Hepatic stellate cell (primary cell): ENCODE data around the gene NFIX.
A peak's percentile ranks its signal among the peaks of the same experiment; 100 is the strongest.

Experiments
- DNase-seq: peaks from one replicate; pipeline ENCODE4 v3.0.0; 2011; ENCODE audit warnings: low spot score

Gene NFIX

DNA sequence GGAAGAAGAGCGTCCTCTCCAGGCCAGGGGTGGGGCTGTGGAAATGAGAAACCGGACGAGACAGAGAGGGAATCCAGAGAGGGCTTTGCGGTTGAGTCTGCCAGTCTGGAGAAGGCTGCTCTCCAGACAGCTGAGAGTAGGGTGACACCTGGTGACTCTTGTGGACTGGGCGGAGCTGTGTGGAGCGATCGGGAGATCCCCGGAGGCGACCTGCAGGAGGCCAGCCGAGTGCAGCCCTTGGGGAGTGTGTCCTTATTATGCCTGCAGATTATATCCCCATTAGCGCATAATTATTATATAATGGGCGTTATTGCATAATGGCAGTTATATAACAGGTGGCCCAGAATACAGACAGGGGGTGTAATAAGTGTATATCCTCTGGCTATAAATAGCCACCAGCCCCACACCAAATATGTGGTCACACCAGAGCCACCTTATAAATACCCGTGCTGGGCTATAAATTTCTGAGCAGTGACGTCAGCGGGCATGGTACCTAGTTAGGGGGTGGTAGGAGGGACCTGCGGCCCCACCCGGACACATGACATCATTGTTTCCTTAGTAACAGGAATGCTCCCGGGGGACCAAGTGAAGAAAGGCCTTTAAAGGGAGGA lies 41.2 kb downstream of the NFIX start:
- peak; percentile 79 for DNase-seq

DNA sequence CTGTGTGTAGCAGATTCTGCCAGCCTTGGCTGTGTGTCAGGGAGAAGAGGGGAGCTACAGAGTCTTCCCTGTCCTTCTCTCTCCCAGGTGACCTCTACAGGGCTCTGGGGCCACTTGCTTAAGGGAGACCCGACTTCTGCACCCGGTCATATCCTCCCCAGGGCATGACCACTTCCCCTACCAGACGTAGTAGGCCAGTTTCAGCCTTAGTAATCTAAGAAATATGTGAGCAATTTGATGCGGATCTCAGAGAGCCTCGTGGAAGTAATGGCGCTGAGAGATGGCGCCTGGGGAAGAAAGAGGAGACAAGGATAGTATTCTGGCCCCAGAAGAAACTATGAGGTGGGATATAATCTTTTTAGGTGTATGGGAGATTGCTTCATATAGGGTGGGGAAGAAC lies 41.9 kb downstream of the NFIX start:
- DNase-seq, result peak; percentile 89

DNA sequence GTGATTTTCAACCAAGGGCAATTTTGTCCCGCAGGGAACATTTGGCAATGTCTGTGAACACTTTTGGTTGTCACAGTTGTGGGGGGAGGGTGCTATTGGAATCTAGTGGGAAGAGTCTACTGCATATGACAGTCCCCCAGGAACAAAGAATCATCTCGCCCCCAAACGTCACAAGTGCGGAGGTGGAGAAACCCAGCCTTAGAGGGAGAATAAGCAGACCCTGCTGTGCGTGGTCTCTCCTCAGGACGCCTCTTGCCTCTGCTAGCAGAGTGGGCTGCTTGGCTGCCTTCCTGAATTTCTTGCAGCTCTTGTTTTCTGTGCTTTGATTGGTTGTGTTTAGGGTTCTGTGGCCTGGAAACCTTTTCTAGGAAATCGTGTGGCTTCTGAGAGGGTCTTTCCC lies 42.5 kb downstream of the NFIX start:
- DNase-seq, result no peak

DNA sequence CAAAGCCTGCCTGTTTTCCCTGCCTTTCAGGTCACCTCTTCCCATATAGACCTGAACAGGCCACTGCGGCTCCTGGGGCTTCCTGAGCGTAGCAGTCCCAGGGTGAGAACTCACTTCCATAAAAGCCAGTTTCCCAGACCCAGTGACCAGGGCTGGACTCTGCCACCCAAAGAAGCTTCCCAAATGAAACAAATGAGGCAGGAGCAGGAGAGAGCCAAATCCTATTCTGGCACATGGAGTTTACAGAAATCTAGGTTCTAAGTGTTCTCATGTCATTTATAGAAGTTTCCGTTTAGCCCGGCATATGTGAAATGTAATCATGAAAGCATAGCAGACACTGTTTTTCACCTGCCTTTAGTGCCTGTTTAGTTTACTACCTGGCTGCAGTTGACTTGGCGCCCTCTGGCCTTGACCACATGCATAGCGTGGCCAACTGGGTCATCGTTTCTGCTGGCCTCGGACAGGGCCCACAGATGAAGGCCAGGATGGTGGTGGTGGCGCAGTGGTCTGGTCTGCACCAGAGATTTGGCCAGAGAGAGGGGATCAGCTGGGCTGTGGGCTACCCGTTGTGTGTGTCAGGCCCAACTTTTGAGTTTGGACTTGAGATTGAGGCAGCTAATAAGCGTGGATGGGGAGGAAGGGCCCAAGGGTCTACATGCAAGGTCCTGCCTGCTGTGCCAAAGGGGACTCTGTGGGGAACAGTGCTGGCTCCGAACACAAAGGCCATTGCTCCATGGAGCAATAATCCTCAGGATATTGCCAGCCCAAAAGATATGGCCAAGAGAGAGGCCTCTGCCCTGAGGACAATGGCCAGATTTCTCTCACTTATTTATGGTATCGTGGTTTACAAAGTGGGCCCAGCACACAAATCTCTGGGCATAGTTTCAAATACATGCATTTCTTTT lies 43.3 kb downstream of the NFIX start:
- DNase-seq, result no peak

DNA sequence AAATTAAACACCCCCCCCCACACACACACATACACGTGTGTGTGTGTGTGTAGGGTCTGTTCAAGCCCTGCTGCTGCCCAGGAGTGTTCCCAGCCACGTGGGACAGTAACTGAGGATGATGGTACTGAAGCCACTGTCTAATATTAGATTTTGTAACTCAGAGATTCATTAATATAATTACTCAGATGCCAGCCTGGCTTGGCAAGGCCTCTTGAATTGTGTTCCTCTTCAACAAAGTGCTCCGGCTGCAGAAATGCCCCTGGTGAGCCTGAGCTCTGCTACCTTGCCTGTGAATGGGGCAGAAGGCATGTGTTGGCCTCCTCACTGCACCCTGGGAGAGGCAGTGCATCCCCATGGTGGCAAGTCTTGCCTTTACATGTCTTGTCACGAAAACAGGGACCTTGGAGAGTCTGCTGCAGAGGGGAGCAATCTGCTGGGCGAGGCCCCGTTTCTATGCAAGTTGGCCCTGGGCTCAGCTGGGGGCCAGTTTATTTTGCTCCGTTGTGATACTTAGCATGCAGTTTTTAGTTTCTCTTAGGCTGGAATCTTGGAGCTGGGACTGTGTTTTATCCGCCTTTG lies 44.0 kb downstream of the NFIX start:
- DNase-seq, result no peak

DNA sequence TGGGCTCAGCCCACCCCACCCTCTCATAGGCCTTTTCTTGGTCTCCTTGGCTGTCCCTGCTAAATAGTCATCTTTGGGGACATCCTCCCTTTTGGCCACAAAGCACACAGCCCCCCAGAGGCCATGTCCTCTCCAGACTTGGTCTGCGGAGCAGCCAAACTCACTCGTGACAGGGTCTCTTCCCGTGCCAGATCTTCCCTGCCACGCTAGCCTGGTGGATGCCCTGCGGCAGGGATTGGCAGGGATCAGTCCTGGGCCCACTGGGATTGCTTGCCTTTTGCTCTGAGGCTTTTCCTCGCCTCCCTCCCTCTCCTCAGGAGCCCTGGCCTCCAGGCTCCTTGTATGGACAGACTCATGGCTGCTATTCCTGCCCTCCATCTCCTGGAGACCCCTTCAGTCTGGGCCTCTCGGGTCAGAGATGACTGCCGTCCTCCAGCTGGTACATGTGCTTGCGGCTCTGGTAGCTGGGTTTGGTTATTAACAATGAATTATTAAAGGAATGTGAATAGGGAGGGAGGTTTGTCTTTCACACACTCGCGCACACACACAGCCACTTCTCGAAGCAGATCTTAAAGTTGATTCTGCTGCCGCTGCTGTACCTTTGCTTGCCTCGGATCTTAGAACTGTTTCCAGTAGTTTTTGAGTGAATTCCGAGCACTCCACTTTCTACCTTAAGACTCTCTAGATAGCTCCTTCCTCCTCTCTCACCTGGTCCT lies 45.1 kb downstream of the NFIX start:
- DNase-seq, result no peak

DNA sequence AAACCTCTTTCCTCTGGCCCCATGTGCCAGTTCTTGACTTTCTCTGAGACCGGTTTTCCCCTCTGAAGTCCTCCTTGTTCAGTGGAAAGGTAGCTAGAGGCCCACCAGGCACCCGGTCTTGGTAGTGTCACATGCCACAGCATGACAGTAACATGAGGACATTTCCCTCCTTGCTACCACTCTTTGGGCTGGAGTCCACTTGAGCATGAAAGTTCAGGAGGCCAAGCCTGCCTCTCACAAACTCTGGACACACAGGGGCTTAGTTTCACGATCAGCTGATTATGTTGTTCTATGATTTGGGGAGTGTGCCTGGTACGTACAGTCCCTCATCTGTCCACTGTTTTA lies 45.6 kb downstream of the NFIX start:
- no peak for DNase-seq

DNA sequence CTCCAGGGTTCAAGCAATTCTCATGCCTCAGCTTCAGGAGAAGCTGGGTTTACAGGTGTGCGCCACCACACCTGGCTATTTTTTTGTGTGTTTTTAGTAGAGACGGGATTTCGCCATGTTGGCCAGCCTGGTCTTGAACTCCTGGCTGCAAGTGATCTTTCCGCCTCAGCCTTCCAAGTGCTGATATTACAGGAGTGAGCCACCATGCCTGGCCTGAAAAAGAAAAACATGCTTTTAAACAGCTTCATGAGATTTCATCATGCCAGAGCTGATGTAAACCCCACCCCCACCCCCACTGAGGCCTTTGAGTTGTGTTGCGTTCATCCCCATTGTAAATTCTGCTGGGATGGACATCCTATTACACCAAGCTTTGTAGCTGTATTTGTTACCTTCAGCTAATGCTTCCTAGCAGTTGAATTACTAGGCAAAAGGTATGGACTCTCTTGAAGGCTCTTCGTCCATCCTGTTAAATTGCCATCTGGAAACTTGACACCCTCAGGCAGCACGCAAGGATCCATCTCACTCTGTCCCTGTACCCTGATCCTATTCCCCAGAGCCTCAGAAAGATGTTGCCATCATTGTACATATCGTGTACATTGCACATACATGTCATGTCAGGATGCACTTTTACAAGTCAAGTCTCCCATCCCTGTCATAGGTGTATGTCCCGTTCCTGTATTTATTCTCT lies 47.3 kb downstream of the NFIX start:
- DNase-seq, result no peak

DNA sequence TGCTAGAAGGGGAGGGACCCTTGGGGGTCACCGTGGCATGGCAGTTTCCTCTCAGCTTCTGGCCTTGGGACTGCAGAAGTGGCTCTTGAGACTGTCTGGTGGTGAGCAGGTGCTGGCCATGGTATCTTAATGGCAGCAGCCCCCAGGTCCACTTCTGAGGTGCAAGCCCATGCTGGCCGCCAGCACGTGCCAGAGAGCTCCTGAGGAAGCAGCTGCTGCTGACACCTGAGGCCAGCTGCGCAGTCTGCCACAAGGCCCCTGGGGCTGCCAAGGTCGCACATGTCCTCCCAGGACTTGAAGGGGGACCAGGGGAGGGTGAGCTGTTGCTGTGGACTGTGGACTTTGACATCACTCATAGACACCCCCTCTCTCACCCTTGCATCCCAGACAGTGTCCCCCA lies 48.0 kb downstream of the NFIX start:
- no peak for DNase-seq

DNA sequence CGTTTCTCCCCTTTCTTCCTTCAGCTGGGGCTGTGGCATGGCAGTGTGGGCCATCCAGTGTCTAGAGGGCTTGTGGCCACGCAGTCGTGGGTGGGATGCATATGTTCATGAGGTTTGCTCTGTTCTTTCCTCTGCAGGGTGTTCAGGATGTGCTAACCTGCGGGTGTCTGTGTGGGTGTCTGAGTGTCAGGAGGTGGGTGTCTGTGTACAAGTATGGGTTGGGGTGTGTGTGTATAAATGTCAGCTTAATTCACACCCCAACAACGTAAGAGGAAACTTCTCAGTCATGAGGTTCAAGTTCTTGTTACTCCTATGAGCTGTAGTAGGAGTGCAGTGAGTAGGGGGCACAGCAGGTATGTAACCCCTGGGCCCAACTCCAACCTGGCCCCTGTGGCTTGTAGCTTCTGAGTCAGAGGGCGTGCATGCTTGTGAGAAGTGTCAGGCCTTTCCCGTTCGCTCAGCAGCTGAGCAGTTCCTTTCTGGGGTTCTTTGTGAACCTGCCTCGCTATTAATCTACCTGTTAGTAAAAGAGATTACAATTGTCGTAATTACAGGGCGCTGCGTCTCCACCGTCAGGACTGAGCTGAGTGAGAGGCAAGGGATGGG lies 49.1 kb downstream of the NFIX start:
- DNase-seq, result no peak

DNA sequence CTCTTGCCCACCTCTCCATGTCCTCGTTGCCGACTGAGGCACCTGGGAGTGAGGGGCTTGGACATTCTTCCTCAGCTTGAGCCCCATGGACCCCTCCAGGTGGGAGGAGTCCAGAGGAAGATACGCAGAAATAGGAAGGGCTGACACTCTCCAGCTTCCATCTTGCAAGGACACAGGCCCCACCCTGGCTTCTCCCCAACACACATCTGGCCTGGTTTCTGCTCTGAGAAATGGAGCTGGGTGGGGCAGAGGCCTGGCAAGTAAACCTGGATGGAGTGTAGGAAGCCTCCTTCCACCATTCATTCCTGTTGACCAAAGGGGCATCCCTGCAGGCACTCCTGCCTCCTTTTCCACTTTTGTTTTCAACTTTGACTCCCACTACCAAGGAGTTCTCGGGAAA lies 50.5 kb downstream of the NFIX start:
- no peak for DNase-seq

DNA sequence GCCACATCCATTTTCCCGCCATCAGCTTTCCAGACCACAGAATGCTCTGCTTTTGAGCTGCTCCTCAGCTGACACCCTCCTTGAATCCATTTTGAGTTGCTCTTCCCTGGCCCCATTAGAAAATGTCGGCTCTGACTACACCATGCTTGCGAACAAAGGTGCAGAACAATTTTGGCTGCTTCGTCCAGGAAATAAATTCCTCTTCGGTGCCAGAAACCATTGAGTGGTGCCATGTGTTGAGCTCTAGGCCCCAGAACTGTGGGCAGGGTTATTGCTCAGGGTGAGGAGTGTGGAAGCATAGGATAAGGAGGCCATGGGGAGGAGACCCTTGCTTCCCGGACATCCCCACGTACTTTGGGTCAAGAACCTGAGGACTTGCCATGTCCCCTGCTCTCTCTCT lies 52.1 kb downstream of the NFIX start:
- no peak for DNase-seq

DNA sequence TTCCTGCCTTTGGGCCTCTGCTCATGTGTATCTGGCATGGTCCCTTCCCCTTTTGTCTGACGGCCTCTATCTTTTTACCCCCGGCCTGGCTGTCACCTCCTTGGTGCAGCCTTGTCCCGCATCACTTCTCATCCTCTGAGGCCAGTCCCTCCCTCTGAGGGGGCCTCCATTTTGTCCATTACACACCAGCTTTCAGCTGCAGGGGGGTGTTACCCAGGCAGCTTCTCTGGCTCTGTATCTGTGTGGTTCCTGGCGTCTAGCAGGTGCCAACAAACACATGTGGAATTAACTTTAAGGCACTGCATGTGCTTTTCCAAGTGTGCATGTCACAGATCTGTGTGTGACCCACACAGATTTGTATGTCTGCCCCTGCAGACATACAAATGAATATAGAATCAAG lies 55.0 kb downstream of the NFIX start:
- DNase-seq, result no peak

DNA sequence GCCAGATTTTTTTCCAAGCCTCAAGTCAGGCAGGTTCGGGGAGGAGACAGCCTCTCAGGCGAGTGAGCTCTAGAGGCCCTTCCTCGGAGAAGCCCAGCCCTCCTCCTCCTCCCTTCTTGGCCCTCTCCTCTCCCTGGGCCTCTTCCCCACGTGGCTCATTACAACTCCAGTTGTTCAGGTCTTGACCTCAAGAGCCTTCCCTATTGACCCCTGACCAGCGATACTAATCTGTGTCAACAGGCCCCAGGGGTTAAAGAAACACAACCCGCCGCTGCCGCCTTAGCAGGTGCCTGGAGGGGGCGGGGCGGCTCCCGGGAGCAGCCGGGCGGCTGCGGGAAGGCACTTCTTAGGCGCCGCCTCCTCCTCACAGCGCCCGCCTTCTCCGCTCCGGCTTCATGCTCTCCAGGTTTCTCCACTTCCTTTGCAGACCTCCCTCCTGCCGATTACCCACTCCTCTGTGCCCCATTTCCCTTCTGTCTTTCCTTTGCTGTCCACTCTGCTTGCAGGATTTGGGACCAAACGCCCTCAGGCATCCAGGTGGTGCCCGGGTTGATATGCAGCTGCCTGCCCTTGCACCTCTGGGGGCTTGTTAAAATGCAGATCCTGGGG lies 56.4 kb downstream of the NFIX start:
- no peak for DNase-seq

DNA sequence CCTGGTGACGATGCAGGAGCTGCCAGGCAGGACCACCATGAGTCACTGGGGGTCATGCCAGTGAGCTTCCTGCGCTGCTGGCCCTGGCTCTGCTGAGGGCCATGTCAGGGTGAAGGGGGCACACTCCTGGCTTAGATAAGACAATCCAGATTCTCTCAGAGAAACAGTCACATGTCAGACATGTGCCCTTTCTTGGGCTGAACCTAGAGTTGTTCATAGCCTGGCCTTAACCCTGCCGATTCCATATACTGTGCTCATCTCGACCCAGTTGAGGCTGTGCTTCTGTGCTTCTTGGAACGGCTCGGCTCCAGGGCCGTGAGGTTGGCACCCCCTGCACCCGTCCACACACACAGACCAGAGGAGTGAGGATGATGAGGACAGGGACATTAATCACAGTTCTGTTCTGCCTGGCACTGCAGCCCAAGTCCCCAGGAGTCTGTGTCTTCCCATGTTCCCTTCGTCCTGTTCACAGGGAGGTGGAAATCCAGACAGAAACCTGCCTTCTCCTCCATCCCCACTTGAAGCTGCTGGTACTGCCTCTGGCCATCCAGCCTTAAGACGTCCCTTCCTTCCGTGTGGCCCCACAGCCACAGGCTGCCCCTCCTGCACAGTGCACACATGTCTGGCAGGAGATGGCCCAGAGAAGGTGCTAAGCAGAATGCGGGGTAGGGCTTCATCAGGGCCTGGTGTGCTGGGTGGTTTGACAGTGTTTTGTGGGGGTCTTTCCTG lies 57.3 kb downstream of the NFIX start:
- DNase-seq, result no peak

DNA sequence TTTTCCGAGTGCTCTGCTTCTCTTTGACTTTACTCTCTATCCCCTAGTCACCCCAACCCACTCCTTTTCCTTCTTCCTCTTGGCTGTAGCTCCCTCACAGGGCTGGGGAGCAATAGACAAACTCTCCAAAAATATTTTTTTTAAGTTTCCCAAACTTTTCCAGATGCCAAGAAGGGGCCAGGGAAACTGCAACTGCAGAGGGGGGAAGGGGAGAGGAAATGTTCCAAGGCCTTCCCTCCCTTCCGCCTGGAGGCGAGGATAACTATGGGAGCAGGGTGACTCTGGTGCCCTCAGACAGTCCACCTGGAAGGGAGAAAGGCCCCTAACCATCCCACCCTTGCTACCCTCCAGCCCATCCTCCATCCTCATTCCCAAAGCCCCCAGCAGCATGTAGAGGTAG lies 58.0 kb downstream of the NFIX start:
- no peak for DNase-seq

DNA sequence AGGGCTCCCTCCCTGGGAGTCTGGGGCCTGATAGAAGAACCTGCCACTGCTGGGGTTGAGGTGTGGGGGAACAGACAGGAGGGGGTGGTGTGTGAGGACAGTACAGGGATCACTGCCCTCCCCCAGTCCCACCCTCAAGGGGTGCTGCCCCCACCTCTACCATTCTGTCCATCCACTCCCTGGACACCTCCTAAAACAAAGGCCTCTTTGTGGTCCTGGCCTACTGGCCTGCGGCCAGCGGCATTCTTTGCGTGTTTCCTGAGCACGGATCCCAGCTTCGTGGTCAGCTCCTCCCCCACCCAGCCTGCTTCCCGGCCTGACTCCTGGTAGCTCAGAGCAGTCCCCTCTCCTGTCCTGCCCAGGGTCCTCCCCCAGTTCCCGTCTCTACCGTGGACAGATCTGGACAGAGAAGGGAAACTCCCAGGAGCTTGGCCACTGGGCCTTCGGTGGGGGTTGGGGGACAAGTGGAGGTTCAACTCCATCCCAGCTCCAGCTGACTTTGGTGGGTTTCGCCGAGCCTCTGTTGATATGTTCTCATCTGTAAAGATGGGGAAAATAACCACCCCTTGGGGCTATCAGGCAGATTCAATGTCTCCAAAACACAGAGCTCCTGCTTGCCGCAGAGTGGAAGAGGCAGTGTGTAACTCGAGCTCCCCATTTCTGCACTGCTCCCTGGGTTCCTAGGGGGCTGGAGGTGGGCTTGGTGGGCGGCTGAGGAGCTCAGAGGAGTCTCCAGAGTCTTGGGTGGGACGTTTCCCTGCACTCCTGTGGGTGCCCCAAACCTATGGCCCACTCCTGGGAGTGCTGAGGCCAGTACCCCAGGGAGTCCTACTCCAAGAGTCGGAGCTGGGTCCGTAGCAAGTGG lies 58.7 kb downstream of the NFIX start:
- DNase-seq, result peak; percentile 98

DNA sequence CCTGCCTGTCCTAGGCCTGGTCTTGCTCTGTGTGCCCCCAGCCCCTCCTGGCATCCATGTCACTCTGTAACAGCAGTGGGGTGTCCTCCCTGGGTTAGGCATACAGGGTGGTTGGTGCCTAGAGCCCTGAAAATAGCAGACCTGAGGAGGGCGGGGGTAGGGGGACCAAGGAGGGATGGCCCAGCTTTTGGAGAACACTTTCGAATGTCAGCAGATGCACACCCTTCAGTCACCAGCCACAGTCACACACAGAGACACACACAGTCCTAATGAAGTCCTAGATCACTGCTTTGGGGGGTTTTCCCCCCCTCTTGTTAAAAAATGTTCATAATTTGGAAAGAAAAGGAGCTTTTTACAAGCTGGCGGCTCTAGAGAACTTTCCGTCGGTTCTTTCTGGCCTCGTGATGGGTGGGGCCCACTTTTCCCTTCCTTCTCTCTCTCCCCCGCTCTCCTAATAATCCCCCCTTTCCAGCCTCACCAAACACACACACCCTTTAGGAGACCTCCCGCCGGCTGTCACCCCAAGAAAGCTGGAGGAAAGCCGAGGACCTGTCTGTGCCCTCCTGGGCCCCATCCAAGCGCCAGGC lies 59.4 kb downstream of the NFIX start:
- DNase-seq, result no peak
